Activated T-helper 17 cell treated with anti-CD3 and anti-CD28 coated beads, Interleukin-2, amount 50 U/mL, for 72 hours (primary cell): ENCODE measurements around the gene BCL2L15. TPM values are rescaled to one million over a fixed set of nuclear protein-coding genes. Genes with fewer than 3 reads are reported as not detected.

Source experiments
- ATAC-seq: fragments of 150-1000 bp; cut with Tn5 transposase; replicated peaks from 2 replicates; pipeline ENCODE4 v1.10.0; 2021; ENCODE audit warnings: mild to moderate bottlenecking, moderate library complexity
- H3K27ac Mint-ChIP-seq: one replicate; pipeline ENCODE4 v1.8.0; 2022; ENCODE audit warnings: mixed read lengths
- H3K27me3 Mint-ChIP-seq: one replicate; pipeline ENCODE4 v1.8.0; 2022; ENCODE audit warnings: mixed read lengths
- H3K36me3 Mint-ChIP-seq: one replicate; pipeline ENCODE4 v1.8.0; 2022; ENCODE audit warnings: low read depth, mild to moderate bottlenecking, mixed read lengths
- H3K4me1 Mint-ChIP-seq: one replicate; pipeline ENCODE4 v1.8.0; 2022; ENCODE audit warnings: mixed read lengths
- H3K4me3 Mint-ChIP-seq: one replicate; pipeline ENCODE4 v1.8.0; 2022; ENCODE audit warnings: mild to moderate bottlenecking, mixed read lengths
- H3K9me3 Mint-ChIP-seq: one replicate; pipeline ENCODE4 v1.8.0; 2022; ENCODE audit warnings: mixed read lengths
- total RNA-seq, 2 donors: library from RNA; stranded (reverse); gene quantifications; one replicate each; pipeline ENCODE4 v1.2.3, GENCODE V29; 2022

The BCL2L15 gene
- total RNA-seq, 2 donors from 2014 or later: 0.99 to 4.4 TPM

- H3K4me3 Mint-ChIP-seq: no peak overlapping the region
- ATAC-seq: no peak
- no peaks in the 10 kb centered on the region for H3K9me3 Mint-ChIP-seq
- H3K4me1 Mint-ChIP-seq: peaks cover 9% of the 10 kb centered on the region
- peaks cover 77% of the 10 kb centered on the region for H3K36me3 Mint-ChIP-seq
- peak overlapping the region; percentile 49 for H3K27ac Mint-ChIP-seq
- H3K27me3 Mint-ChIP-seq: no peaks in the 10 kb centered on the region
Observed at GRCh38 chr1:113895961-113896360, 8.6 kb upstream of the BCL2L15 start.

DNA sequence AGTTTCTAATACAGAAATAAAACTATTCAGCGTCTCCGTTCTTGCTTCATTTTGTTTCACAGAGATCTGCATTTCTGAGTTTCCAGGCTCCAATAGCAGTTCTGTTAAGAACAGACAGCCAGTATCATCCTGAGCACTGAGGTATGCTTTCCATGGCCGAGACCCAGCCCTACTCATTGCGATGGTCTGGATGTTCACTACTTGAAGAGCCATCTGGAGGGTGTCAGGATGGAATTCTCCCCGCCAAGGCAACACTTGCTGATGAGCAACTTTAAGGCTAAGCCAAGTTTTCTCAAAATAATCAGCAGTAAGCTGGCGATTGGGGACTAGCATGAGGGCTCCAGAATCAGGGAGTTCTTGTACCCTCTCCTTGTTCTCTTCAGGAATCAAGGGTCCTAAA, 7.7 kb upstream of the BCL2L15 start:
- H3K27ac Mint-ChIP-seq: peak overlapping the region; percentile 14
- no peak for ATAC-seq
- H3K27me3 Mint-ChIP-seq: no peaks in the 10 kb centered on the region
- peaks cover 68% of the 10 kb centered on the region for H3K36me3 Mint-ChIP-seq
- peaks cover 11% of the 10 kb centered on the region for H3K4me1 Mint-ChIP-seq
- no peak overlapping the region for H3K4me3 Mint-ChIP-seq
- H3K9me3 Mint-ChIP-seq: no peaks in the 10 kb centered on the region

GRCh38 chr1:113893267-113893666, 5.9 kb upstream of the BCL2L15 start:
- H3K36me3 Mint-ChIP-seq: peaks cover 50% of the 10 kb centered on the region
- peaks cover 5% of the 10 kb centered on the region for H3K4me1 Mint-ChIP-seq
- H3K4me3 Mint-ChIP-seq: no peak overlapping the region
- no peak overlapping the region for H3K27ac Mint-ChIP-seq
- no peaks in the 10 kb centered on the region for H3K9me3 Mint-ChIP-seq
- no peaks in the 10 kb centered on the region for H3K27me3 Mint-ChIP-seq
- ATAC-seq: no peak

GRCh38 chr1:113891631-113892220, 4.3 kb upstream of the BCL2L15 start:
- Mint-ChIP-seq H3K4me1 (peaks cover 14% of the 10 kb centered on the region), H3K4me3 (no peak overlapping the region), H3K9me3 (no peaks in the 10 kb centered on the region), H3K36me3 (peaks cover 35% of the 10 kb centered on the region), H3K27ac (no peak overlapping the region), H3K27me3 (no peaks in the 10 kb centered on the region)
- no peak for ATAC-seq

DNA sequence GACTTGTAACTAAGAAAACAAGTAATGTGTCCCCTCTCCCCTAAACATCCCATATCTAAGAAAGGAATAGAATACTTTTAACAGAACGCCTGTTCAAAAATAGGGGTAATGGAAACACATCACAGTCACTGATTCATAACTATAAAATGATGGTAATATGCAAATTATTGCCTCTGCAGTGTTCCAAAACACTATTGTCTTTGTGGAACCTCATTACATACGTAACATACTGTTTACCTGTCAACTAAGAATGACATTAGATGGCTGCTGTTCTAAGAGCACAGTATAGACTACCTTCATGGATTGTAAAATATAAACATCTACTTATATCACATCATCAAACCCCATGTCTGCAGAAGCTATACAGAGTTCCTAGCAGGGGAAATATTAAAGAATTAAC, 3.4 kb upstream of the BCL2L15 start:
- ATAC-seq: peak; percentile 62
- Mint-ChIP-seq H3K36me3 (peaks cover 26% of the 10 kb centered on the region), H3K9me3 (no peaks in the 10 kb centered on the region), H3K4me3 (peak overlapping the region; percentile 6), H3K27ac (peak overlapping the region; percentile 49), H3K4me1 (peaks cover 14% of the 10 kb centered on the region), H3K27me3 (no peaks in the 10 kb centered on the region)

GRCh38 chr1:113886417-113887401, 672 bp downstream of the BCL2L15 start:
- Mint-ChIP-seq H3K4me1 (peaks cover 14% of the 10 kb centered on the region), H3K27me3 (no peaks in the 10 kb centered on the region), H3K27ac (peak overlapping the region; percentile 69), H3K4me3 (peak overlapping the region; percentile 59), H3K9me3 (no peaks in the 10 kb centered on the region), H3K36me3 (no peaks in the 10 kb centered on the region)
- ATAC-seq: no peak

GRCh38 chr1:113881661-113882060, 5.7 kb downstream of the BCL2L15 start:
- Mint-ChIP-seq H3K9me3 (no peaks in the 10 kb centered on the region), H3K27me3 (no peaks in the 10 kb centered on the region), H3K27ac (peak overlapping the region; percentile 85), H3K4me1 (no peaks in the 10 kb centered on the region), H3K36me3 (no peaks in the 10 kb centered on the region), H3K4me3 (peak overlapping the region; percentile 59)
- no peak for ATAC-seq

DNA sequence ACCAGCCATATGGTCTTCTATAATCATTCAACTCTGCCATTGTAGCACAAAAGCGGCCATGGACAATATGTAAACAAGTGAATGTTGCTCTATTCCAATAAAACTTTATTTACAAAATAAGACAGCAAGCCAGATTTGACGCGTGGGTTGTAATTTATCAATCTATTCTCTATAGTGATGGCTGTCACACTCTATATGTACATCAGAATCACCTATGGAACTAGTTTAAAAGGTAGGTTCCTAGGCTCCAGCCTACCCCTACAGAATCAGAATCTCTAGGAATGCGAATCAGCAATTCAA, 7.7 kb downstream of the BCL2L15 start:
- no peak for ATAC-seq
- Mint-ChIP-seq H3K27me3 (no peaks in the 10 kb centered on the region), H3K36me3 (no peaks in the 10 kb centered on the region), H3K9me3 (no peaks in the 10 kb centered on the region), H3K4me3 (peak overlapping the region; percentile 59), H3K27ac (peak overlapping the region; percentile 85), H3K4me1 (peaks cover 15% of the 10 kb centered on the region)

- Mint-ChIP-seq H3K4me1 (peaks cover 19% of the 10 kb centered on the region), H3K9me3 (no peaks in the 10 kb centered on the region), H3K4me3 (peak overlapping the region; percentile 71), H3K27me3 (no peaks in the 10 kb centered on the region), H3K27ac (peak overlapping the region; percentile 90), H3K36me3 (peaks cover 7% of the 10 kb centered on the region)
- ATAC-seq: no peak
Observed at GRCh38 chr1:113876176-113876575, 11.2 kb downstream of the BCL2L15 start.

DNA sequence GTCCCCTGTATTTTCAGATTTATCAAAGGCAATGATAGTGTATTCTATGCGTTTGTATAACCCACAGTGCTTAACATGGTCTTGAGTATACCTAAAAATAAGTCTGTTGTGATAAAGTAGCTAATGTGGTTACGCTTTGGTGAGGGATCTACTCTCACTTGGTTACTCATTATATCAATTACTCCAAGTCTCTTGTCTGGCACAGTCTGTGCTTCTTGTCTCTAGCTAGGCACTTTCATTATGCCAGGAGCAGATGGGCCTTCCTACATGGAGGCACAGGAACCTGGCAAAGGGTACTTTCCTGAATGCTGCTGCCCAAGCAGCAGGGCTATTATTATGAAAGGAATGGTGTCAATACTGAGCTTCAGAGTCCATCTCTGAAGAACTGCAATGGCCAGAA, 11.7 kb downstream of the BCL2L15 start:
- ATAC-seq: no peak
- peak overlapping the region; percentile 90 for H3K27ac Mint-ChIP-seq

DNA sequence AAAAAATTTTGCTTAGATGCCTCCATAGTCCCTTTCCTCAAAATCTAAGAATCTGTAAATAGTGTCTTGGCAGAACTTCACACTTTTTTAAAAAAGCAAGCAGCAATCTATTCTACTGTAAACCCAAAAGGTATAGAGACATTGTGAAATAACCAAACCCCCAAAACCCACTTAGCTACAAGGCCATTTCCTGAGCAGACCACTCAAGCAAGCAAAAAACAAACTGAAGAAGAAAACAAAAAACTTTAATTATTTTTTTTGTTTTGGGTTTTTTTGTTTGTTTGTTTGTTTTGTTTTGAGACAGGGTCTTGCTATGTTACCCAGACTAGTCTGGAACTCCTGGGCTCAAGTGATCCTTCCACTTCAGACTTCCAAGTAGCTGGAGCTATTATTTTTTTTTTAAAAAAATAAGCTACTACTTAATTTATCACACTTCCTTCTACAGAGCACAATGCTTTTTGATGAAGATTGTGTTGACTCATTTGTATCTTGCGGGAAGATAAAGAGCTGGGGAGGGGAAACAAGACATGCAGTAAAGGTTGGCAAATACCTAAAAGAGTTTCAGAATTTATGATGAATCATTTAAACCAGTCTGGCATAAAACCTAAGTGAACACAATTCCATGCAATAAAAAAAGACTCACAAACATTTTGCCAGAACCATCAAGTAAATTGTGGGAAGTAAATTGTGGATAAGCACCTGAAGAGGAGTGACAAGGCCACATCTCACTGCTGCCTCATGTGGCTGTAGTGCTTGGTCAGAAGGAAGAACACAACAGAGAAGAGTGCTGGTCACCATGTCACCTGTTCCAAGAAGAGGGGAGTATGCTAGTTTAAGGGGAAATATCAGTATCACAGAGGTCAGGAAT, 13.1 kb downstream of the BCL2L15 start:
- Mint-ChIP-seq H3K36me3 (peaks cover 24% of the 10 kb centered on the region), H3K9me3 (no peaks in the 10 kb centered on the region), H3K4me1 (peaks cover 19% of the 10 kb centered on the region), H3K4me3 (peak overlapping the region; percentile 71), H3K27me3 (no peaks in the 10 kb centered on the region), H3K27ac (peak overlapping the region; percentile 90)
- ATAC-seq: peak; percentile 62

More for the DNA sequence above, 11.7 kb downstream of the BCL2L15 start:
- Mint-ChIP-seq H3K4me3 (peak overlapping the region; percentile 71), H3K27me3 (no peaks in the 10 kb centered on the region), H3K4me1 (peaks cover 19% of the 10 kb centered on the region), H3K36me3 (peaks cover 9% of the 10 kb centered on the region), H3K9me3 (no peaks in the 10 kb centered on the region)

DNA sequence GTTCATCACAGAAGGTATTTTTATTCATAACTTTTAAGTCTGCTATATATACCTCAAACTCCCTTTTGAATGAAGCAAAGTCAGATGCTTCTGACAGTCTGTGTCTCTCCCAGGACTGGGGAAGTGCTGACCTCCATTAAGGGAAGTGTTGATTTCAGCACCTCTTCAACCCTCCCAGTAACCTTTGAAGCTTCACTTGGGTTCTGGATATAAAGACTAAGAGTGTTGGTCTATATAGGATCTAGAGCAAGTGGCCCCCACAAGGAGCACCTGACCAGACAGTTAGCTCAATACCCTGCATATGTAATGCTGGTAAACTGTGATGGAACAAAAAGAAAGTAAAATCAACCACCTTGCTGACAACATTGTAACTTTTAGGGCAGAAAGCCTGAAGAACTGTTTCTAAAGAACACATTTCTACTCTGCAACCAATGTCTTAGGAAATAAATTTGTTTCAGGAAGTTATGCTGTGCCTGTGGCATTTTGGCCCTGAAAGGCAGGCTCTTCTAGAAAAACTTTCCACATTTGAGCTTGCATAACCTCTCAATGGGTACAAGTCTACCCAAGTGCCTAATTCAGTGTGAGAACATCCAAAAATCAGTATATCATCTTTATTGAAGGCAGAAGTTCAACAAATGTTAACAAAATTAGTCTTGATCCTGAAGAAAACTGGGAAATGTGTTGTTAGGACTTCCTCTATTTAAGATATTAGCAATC, 15.0 kb downstream of the BCL2L15 start:
- Mint-ChIP-seq H3K27ac (peak overlapping the region; percentile 96), H3K36me3 (peaks cover 42% of the 10 kb centered on the region), H3K9me3 (no peaks in the 10 kb centered on the region), H3K4me3 (peak overlapping the region; percentile 71), H3K27me3 (no peaks in the 10 kb centered on the region), H3K4me1 (peaks cover 31% of the 10 kb centered on the region)
- ATAC-seq: peak; percentile 20

DNA sequence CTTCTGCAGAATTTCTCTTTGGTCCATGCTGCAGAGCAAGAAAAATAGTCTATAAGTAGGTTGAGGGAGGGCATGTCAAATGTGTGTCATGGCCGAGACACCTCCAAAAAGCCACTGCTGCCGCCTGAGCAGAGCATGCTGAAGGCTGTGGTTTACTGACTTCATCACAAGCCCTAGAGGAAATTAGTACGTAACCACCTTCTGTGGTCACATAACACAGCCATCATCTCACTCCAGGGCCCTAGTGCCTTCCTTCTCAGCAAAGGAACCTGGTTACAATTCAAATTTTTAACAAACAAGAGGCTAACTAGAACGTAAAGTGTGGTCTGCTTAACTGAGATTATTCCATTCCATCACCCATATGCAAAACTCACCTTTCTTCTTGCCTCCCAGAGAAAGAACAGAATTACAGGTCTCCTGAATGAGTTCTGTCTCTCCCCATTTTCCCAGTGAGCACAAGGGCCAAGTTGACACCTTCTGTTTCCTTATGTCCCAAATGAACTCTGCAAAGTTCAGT, 15.7 kb downstream of the BCL2L15 start, which contains the start of gene PTPN22:
TSS of gene PTPN22 (minus strand) at position 116 of the 517 bp plus-strand sequence.
- Mint-ChIP-seq H3K27ac (peak within 1 kb of the TSS; percentile 96), H3K4me1 (peaks cover 32% of the 10 kb centered on the region), H3K4me3 (peak within 1 kb of the TSS; percentile 71), H3K36me3 (peaks cover 44% of the 10 kb centered on the region), H3K27me3 (no peaks in the 10 kb centered on the region), H3K9me3 (no peaks in the 10 kb centered on the region)
- ATAC-seq: peak; percentile 89
